ENCODE measurements around the gene KRR1.
"Not testable (repeated sequence)": the region's sequence is repeated elsewhere in the genome, so short reads cannot be mapped to it uniquely, and the experiment has no call there.

KRR1 gene

DNA sequence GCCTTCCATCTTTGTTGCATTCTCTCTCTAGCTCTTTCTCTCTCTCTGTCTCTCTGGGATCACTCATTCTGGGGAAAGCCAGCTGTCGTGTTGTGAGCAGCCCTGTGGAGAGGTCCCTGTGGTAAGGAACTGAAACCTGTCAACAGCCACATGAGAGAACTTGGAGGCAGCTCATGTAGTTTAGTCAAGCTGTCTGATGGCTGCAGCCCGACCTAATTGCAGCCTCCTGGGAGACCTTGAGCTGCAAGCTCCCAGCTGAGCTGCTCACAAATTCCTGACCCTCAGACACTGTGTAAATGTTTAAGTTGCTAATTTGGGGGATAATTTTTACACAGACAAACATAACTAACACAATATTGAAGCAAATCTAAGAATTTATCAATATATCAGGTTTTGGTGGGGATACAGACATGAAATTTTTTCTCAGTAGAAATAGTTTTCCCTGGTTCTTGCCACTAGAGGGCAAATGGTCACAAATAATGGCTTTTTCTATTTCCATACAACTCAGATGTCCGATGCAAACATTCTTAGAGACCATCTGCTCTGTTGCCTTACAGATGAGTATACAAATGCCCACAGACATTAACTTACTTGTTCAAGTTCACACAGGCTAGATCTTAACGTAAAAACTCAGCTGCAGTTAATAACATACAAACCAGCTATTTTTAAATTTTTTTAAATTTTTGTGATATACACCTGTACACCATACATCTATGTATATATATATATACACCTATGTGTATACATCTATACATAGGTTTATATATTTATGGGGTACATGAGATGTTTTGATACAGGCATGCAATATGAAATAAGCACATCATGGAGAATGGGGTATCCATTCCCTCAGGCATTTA, 15.5 kb upstream of the KRR1 start:
- no peak for DNase-seq (ENCODE audit: low read depth)
- no peak overlapping the region for H3K4me3 ChIP-seq (ENCODE audit: low read length)
- TF ChIP-seq, protein P1, sequence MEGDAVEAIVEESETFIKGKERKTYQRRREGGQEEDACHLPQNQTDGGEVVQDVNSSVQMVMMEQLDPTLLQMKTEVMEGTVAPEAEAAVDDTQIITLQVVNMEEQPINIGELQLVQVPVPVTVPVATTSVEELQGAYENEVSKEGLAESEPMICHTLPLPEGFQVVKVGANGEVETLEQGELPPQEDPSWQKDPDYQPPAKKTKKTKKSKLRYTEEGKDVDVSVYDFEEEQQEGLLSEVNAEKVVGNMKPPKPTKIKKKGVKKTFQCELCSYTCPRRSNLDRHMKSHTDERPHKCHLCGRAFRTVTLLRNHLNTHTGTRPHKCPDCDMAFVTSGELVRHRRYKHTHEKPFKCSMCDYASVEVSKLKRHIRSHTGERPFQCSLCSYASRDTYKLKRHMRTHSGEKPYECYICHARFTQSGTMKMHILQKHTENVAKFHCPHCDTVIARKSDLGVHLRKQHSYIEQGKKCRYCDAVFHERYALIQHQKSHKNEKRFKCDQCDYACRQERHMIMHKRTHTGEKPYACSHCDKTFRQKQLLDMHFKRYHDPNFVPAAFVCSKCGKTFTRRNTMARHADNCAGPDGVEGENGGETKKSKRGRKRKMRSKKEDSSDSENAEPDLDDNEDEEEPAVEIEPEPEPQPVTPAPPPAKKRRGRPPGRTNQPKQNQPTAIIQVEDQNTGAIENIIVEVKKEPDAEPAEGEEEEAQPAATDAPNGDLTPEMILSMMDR (conservative IDR thresholded peaks at IDR 0.05; ENCODE audit: low read depth, low read length) = peak; percentile 63

DNA sequence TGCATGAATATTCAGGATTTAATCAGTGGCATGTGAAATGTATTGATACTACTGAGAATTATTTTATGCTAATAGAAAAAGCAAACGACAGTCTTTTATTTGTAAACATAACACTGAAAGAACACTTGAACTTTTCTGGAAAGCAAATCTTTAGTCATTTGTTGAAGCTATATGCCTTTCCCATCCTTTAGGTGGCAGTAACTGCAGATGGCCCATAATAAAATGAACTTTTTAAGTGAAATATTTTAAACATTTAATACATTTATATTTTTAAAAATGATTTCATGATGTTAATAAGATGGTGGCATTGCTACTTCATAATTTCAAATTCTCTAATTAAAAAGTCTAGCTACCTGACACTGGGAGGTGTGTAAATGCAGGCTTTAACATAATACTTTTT, 13.9 kb upstream of the KRR1 start:
- no peak for DNase-seq (ENCODE audit: low read depth)
- no peak overlapping the region for H3K4me3 ChIP-seq (ENCODE audit: low read length)
- TF ChIP-seq, protein P1 (conservative IDR thresholded peaks at IDR 0.05; ENCODE audit: low read depth, low read length) = peak; percentile 58

DNA sequence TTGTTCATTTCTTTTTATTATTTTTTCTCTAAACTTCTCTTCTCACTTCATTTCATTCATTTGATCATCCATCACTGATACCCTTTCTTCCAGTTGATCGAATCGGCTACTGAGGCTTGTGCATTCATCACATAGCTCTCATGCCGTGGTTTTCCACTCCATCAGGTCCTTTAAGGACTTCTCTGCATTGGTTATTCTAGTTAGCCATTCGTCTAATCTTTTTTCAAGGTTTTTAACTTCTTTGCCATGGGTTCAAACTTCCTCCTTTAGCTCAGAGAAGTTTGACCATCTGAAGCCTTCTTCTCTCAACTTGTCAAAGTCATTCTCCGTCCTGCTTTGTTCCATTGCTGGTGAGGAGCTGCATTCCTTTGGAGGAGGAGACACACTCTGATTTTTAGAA, 10.7 kb upstream of the KRR1 start:
- DNase-seq (ENCODE audit: low read depth); H3K4me3 ChIP-seq (ENCODE audit: low read length): not testable (repeated sequence)

DNA sequence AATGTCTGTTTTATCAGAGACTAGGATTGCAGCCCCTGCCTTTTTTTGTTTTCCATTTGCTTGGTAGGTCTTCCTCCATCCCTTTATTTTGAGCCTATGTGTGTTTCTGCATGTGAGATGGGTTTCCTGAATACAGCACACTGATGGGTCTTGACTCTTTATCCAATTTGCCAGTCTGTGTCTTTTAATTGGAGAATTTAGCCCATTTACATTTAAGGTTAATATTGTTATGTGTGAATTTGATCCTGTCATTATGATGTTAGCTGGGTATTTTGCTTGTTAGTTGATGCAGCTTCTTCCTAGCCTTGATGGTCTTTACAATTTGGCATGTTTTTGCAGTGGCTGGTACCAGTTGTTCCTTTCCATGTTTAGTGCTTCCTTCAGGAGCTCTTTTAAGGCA, 9.8 kb upstream of the KRR1 start:
- H3K4me3 ChIP-seq (ENCODE audit: low read length); DNase-seq (ENCODE audit: low read depth): not testable (repeated sequence)

DNA sequence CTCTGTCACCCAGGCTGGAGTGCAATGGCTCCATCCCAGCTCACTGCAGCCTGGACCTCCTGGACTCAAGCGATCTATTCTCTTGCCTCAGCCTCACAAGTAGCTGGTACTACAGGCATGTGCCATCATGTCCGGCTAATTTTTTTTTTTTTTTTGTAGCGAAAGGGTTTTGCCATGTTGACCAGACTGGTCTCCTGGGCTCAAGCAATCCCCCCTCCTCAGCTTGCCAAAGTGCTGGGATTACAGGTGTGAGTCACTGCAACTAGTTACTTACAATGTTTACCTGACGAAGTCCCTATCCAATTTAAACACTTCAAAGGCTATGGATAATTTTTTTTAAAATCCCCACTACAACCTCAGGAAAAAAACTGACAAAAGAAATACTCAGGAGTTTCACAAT, 1.8 kb downstream of the KRR1 start:
- TF ChIP-seq, protein P1 (conservative IDR thresholded peaks at IDR 0.05; ENCODE audit: low read depth, low read length) = no peak
- H3K4me3 ChIP-seq (ENCODE audit: low read length) = no peak overlapping the region
- DNase-seq (ENCODE audit: low read depth) = no peak

DNA sequence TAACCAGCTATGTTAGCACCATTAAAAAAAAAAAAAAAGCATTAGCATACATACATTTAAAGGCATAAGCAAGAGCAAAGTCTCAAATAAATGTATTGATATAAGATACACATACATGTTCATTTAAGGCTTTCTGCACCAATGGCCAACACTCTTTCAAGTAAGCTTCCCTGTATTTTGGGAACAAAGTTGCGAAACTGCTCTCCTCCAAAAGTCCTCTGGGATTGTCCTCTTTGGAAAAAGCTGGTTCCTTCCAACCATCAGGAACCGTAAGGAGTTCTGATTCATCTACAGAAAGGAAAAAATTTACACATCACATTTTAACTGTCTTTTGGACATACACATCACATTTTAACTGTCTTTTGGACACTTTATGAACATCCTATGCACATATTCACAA, 3.2 kb downstream of the KRR1 start:
- no peak overlapping the region for H3K4me3 ChIP-seq (ENCODE audit: low read length)
- TF ChIP-seq, protein P1 (conservative IDR thresholded peaks at IDR 0.05; ENCODE audit: low read depth, low read length) = no peak
- DNase-seq (ENCODE audit: low read depth) = no peak

DNA sequence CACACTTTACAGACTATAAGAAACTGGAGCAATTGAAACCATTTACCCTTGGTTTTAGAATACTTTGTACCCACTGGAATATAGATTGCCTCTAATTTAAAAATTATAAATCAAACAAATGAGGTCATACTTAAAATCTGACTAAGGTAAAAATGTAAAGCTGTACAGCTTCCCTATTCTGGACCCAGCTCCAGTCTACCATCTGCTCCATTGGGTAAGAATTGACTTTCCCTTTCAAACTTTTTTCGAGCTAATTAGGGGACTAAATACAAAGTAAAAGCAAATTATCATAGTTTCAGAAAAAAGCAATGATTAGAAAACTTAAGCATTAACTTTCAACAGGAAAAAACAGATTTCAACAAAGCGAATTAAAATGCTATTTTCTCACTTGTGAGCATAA, 4.3 kb downstream of the KRR1 start:
- H3K4me3 ChIP-seq (ENCODE audit: low read length) = no peak overlapping the region
- TF ChIP-seq, protein P1 (conservative IDR thresholded peaks at IDR 0.05; ENCODE audit: low read depth, low read length) = no peak
- no peak for DNase-seq (ENCODE audit: low read depth)

DNA sequence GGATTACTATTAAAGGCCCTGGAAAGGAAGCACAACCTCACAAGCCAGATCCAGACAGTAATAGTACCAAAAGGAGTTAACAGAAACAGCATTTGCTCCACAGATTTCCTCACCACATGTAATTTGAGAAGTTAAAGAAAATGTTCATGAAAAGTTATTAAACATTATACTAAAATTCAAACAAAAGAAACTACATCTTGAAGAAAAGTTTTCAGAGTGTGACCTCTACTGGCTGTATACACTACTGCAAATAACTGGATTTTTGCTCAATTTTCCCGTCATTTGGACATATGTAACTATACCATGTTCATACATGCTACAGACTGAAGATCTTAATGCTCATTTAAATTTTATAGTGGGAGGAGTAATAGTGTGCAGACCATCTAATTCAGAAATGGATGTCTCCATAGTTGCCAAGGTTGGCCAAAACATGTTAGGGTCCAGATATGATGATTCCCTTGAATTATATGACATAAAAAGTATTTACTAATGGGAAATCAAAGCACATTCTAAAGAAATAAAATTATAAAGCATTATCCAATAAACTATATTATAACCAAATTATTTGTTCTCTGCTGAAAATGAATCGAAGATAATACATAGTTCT, 5.6 kb downstream of the KRR1 start:
- TF ChIP-seq, protein P1 (conservative IDR thresholded peaks at IDR 0.05; ENCODE audit: low read depth, low read length) = peak; percentile 65
- no peak for DNase-seq (ENCODE audit: low read depth)
- H3K4me3 ChIP-seq (ENCODE audit: low read length) = no peak overlapping the region
